22Rv1 (cell line): Measurements from ENCODE around the gene ZFP62.

Experiments
- H3K27ac ChIP-seq: fragments of 450-650 bp; 2 replicates; pipeline ENCODE4 v1.5.1; 2017
- ZFX ChIP-seq: fragments of 450-650 bp; IDR thresholded peaks from 2 replicates; pipeline ENCODE4 v1.6.1; 2017; ENCODE audit warnings: antibody characterized with exemption, borderline replicate concordance
- TF ChIP-seq, protein P1 (sequence below): fragments of 450-650 bp; IDR thresholded peaks from 2 replicates; pipeline ENCODE4 v1.5.1; 2017; ENCODE audit warnings: mild to moderate bottlenecking

Gene ZFP62

DNA sequence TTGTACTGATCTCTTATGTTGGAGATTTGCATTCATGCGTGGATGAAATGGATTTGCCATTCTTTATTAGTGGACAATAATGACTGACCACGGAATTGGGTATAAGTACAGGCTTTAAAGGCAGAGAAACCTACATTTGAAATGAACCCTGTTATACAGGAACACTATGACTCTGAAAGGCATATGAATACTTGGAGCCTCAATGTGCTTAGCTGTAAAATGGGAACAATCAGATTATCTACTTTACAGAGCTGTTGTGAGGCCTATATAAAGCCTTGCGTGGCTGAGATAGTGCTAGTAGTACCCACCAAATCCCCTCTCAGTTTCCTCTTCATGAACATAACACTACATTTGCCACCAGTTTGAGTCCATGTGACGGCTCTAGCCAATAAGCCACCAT, 39.5 kb downstream of the ZFP62 start:
- H3K27ac ChIP-seq, result no peak overlapping the region

GRCh38 chr5:180820788-180821321, 40.2 kb downstream of the ZFP62 start:
- TF ChIP-seq, protein P1, sequence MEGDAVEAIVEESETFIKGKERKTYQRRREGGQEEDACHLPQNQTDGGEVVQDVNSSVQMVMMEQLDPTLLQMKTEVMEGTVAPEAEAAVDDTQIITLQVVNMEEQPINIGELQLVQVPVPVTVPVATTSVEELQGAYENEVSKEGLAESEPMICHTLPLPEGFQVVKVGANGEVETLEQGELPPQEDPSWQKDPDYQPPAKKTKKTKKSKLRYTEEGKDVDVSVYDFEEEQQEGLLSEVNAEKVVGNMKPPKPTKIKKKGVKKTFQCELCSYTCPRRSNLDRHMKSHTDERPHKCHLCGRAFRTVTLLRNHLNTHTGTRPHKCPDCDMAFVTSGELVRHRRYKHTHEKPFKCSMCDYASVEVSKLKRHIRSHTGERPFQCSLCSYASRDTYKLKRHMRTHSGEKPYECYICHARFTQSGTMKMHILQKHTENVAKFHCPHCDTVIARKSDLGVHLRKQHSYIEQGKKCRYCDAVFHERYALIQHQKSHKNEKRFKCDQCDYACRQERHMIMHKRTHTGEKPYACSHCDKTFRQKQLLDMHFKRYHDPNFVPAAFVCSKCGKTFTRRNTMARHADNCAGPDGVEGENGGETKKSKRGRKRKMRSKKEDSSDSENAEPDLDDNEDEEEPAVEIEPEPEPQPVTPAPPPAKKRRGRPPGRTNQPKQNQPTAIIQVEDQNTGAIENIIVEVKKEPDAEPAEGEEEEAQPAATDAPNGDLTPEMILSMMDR, result no peak
- TF ChIP-seq ZFX, result no peak
- H3K27ac ChIP-seq, result no peak overlapping the region

More for the DNA sequence above, 39.5 kb downstream of the ZFP62 start:
- no peak for TF ChIP-seq ZFX
- TF ChIP-seq, protein P1, result no peak

GRCh38 chr5:180818677-180819341, 42.3 kb downstream of the ZFP62 start:
- H3K27ac ChIP-seq, result no peak overlapping the region
- TF ChIP-seq ZFX, result no peak
- TF ChIP-seq, protein P1, result no peak

GRCh38 chr5:180817893-180818674, 43.0 kb downstream of the ZFP62 start:
- TF ChIP-seq ZFX, result no peak
- TF ChIP-seq, protein P1, result no peak
- H3K27ac ChIP-seq, result no peak overlapping the region

DNA sequence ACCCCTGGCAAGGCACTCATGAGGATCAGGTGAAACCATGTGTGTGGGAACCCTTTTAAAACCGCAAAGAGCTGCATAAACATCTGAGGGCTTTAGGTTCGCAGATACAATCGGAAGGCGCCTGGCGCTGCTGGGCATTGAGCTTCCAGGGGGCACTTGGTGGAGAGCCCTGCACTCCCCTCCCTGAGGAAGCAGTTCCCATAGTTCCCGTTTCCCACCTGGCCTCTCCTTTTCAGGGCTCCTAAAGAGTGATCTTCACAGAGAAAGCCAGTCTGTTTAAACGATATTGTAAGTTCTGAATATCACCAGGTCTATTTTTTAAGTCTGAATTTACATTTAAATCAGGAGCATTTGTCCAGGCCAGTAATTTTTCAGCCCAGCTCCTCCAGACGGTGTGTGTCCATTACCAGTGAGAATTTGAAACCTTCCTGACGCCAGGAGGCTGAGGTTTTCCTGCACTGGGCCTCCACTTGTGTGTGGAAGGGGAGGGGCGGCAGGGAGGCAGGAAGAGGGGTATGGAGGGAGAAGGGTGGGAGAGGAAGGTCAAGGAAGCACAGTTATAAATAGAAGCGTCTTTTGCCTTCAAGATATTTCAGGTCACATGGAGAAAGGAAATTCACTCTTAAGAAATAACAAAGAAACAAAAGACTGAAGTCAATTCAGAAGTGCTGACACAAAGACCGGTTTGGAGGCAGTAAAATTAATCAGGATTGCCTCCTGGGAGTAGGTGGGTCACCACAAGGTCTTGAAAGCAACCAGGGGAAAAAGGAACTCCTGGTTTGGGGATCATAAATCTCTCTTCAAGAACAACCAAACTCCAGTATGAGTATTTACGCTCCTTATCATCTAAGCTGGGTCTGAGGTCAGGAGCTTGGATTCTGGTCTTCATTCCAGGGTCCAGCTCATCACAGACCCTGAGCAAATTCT, 44.2 kb downstream of the ZFP62 start:
- no peak for TF ChIP-seq ZFX
- TF ChIP-seq, protein P1, result no peak
- H3K27ac ChIP-seq, result no peak overlapping the region

- TF ChIP-seq ZFX, result no peak
- TF ChIP-seq, protein P1, result no peak
- no peak overlapping the region for H3K27ac ChIP-seq
These were observed 45.7 kb downstream of the ZFP62 start for GRCh38 chr5:180815293-180815917.
